ENCODE data around the gene MIA3. TPM values are rescaled to one million over a fixed set of nuclear protein-coding genes. Genes with fewer than 3 reads are reported as not detected.
A peak's percentile ranks its signal among the peaks of the same experiment; 100 is the strongest.

MIA3 gene
- total and polyA plus RNA-seq, 9 of the 15 experiments (the other 6 are each of a cell fraction or from before 2014, with no cell fraction given): 21.6 to 89.4 (median 40.8) TPM

DNA sequence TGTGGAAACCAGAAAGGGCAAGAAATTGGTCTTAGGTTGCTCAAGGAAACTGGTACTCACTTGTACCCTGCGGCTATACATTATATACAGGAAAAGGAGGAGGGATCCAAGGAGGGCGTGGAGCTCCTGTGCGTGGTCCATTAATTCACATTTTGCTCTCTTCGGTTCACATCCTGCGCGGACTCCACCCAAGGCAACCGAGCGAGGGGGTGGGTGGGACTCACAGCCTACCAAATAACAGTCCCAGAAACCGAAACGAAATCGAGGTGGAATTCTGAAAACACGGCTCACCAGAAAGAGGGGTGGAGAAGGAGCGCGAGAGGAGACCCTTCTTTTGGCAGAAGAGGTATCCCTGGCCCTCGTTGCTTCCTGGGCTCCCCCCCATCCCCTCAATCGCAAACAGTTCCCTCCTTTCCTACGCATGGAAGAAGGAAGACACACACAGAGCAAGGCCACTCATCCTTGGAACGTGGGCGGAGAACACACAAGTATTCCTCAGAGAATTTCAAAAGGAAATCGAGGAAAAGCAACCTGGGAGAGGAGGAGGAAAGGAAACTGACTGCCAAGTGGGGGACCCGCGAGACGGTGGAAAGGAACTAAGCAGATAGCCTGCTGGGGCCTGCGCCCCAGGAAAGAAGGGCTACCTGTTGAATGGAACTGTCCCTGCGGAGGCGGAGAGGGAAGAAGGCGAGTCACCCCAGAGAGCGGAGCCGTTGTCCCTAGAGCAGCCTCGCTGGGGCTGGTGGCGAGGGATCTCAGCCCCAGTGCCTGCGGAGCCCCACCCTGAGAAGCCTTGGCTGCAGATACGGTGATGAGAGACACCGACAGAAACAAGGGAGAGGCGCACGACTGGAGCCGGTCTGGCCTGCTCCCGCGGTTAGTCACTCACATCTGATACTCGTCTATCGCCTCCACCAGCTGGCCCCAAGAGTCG lies 93.7 kb downstream of the MIA3 start (continued):
- peak in 1 of 2 experiments; percentile 59 for TF ChIP-seq NRF1 (conservative IDR thresholded peaks at IDR 0.05 in 1 of 2, IDR thresholded peaks at IDR 0.05 in 1 of 2)
- no peak for TF ChIP-seq DDX20 (tag; IDR thresholded peaks at IDR 0.05; ENCODE audit: low read depth)
- TF ChIP-seq ZSCAN29 (IDR thresholded peaks at IDR 0.05): peak; percentile 41; the same call in 1 of the 2 replicates
- TF ChIP-seq, protein P1, sequence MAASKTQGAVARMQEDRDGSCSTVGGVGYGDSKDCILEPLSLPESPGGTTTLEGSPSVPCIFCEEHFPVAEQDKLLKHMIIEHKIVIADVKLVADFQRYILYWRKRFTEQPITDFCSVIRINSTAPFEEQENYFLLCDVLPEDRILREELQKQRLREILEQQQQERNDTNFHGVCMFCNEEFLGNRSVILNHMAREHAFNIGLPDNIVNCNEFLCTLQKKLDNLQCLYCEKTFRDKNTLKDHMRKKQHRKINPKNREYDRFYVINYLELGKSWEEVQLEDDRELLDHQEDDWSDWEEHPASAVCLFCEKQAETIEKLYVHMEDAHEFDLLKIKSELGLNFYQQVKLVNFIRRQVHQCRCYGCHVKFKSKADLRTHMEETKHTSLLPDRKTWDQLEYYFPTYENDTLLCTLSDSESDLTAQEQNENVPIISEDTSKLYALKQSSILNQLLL (CRISPR knock-in tag; IDR thresholded peaks at IDR 0.05; ENCODE audit: borderline replicate concordance): no peak
- peak; percentile 58; the same call in 1 of the 2 replicates for TF ChIP-seq CBFB (CRISPR knock-in tag; IDR thresholded peaks at IDR 0.05)
- TF ChIP-seq FOXK1 (CRISPR knock-in tag; IDR thresholded peaks at IDR 0.05; ENCODE audit: borderline replicate concordance): peak; percentile 54; the same call in 1 of the 2 replicates
- TF ChIP-seq, protein P2, sequence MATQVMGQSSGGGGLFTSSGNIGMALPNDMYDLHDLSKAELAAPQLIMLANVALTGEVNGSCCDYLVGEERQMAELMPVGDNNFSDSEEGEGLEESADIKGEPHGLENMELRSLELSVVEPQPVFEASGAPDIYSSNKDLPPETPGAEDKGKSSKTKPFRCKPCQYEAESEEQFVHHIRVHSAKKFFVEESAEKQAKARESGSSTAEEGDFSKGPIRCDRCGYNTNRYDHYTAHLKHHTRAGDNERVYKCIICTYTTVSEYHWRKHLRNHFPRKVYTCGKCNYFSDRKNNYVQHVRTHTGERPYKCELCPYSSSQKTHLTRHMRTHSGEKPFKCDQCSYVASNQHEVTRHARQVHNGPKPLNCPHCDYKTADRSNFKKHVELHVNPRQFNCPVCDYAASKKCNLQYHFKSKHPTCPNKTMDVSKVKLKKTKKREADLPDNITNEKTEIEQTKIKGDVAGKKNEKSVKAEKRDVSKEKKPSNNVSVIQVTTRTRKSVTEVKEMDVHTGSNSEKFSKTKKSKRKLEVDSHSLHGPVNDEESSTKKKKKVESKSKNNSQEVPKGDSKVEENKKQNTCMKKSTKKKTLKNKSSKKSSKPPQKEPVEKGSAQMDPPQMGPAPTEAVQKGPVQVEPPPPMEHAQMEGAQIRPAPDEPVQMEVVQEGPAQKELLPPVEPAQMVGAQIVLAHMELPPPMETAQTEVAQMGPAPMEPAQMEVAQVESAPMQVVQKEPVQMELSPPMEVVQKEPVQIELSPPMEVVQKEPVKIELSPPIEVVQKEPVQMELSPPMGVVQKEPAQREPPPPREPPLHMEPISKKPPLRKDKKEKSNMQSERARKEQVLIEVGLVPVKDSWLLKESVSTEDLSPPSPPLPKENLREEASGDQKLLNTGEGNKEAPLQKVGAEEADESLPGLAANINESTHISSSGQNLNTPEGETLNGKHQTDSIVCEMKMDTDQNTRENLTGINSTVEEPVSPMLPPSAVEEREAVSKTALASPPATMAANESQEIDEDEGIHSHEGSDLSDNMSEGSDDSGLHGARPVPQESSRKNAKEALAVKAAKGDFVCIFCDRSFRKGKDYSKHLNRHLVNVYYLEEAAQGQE (IDR thresholded peaks at IDR 0.05; ENCODE audit: borderline replicate concordance): peak; percentile 47
- TF ChIP-seq, protein P2 (CRISPR knock-in tag; IDR thresholded peaks at IDR 0.05; ENCODE audit: low read depth): no peak
- TF ChIP-seq MYC (IDR thresholded peaks at IDR 0.05; ENCODE audit: low read depth, low read length): peak; percentile 8; the same call in 1 of the 2 replicates
- TF ChIP-seq MYC (CRISPR knock-in tag; IDR thresholded peaks at IDR 0.05; ENCODE audit: borderline replicate concordance, low read depth): no peak
- no peak for TF ChIP-seq SMC3 (conservative IDR thresholded peaks at IDR 0.05; ENCODE audit: insufficient read depth, low read depth, low read length)
- peak; percentile 70; the same call in 1 of the 2 replicates for TF ChIP-seq POLR2AphosphoS5 (IDR thresholded peaks at IDR 0.05; ENCODE audit: control insufficient read depth, insufficient read depth, low read depth, low read length)
- TF ChIP-seq MECOM (CRISPR knock-in tag; IDR thresholded peaks at IDR 0.05): 0 out of 2 replicates have a peak, but pooled peaks have one; percentile 53
- TF ChIP-seq, protein P3, sequence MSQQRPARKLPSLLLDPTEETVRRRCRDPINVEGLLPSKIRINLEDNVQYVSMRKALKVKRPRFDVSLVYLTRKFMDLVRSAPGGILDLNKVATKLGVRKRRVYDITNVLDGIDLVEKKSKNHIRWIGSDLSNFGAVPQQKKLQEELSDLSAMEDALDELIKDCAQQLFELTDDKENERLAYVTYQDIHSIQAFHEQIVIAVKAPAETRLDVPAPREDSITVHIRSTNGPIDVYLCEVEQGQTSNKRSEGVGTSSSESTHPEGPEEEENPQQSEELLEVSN (IDR thresholded peaks at IDR 0.05; ENCODE audit: borderline replicate concordance in 1 of 2, extremely low read depth in 1 of 2, insufficient read depth in 1 of 2, insufficient read length in 1 of 2, low read depth in 1 of 2, low read length in 1 of 2, poor library complexity in 1 of 2, severe bottlenecking in 1 of 2): peak; percentile 26 to 36
- no peak for TF ChIP-seq CBX3 (IDR thresholded peaks at IDR 0.05; ENCODE audit: borderline replicate concordance in 1 of 2, low read length in 2 of 2)
